Measurements from ENCODE around the gene ZC3H13. TPM values are rescaled to one million over a fixed set of nuclear protein-coding genes. Genes with fewer than 3 reads are reported as not detected.

The ZC3H13 gene
- total and polyA plus RNA-seq, 2 of the 8 experiments (the other 6 are each of a cell fraction or from before 2014, with no cell fraction given): 5.1 to 57.8 TPM

- no peak for TF ChIP-seq CHD7 (IDR thresholded peaks at IDR 0.05; ENCODE audit: insufficient replicate concordance, low read length)
- TF ChIP-seq SIRT6 (IDR thresholded peaks at IDR 0.05; ENCODE audit: low read length): no peak
- TF ChIP-seq SRF (IDR thresholded peaks at IDR 0.05; ENCODE audit: low read depth, low read length): no peak
- TF ChIP-seq TAF7 (optimal IDR thresholded peaks at IDR 0.05; ENCODE audit: borderline replicate concordance, low read depth, low read length): no peak
- TF ChIP-seq CHD1 (IDR thresholded peaks at IDR 0.05; ENCODE audit: low read depth, low read length): no peak
- TF ChIP-seq BRCA1 (IDR thresholded peaks at IDR 0.05; ENCODE audit: low read depth, low read length): no peak
- no peak for TF ChIP-seq BCL11A (IDR thresholded peaks at IDR 0.05; ENCODE audit: low read depth in 2 of 2, low read length in 2 of 2)
- no peak for TF ChIP-seq KDM1A (IDR thresholded peaks at IDR 0.05; ENCODE audit: borderline replicate concordance, low read length)
- TF ChIP-seq CEBPB (IDR thresholded peaks at IDR 0.05; ENCODE audit: low read depth, low read length): no peak
- TF ChIP-seq E2F6 (IDR thresholded peaks at IDR 0.05): no peak
- no peak for TF ChIP-seq EP300 (IDR thresholded peaks at IDR 0.05; ENCODE audit: borderline replicate concordance in 1 of 2, low read depth in 2 of 2, low read length in 2 of 2)
Measured at GRCh38 chr13:45917019-45917418, 135.5 kb downstream of the ZC3H13 start (continued).

All from H1 (cell line).